Kasumi-1 (cell line): ENCODE results near the gene COX4I2.
"Not testable (repeated sequence)": the region's sequence is repeated elsewhere in the genome, so short reads cannot be mapped to it uniquely, and the experiment has no call there.

Source experiments
- DNase-seq, 2 experiments: peaks; one replicate each; lab custom pipeline; 2025; lab: John Stamatoyannopoulos, UW

The COX4I2 gene

DNA sequence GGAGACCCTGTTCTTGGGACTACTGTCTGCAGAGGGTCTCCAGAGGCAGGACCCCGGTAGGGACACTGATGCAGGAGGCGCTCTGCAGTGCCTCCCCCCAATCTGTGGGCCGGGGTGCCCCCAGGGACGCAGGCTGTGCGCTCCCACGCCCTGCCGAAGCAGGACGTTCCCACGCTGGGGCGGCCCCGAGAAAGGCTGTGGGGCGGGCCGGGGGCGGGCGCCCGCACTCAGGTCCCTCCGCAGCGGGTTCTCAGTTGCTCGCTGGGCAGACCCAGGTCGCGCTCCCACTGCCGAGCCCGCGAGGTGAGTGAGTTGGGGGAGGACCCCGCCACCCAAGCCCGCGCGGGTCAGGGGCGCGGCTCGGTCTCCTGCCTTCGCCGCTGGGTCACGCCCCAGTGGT lies at the start of gene COX4I2:
Gene COX4I2, plus strand, starts transcription at position 253 of the 400 bp plus-strand sequence. CDS start 1,106 bp downstream, outside the sequence.
- DNase-seq = no peak

DNA sequence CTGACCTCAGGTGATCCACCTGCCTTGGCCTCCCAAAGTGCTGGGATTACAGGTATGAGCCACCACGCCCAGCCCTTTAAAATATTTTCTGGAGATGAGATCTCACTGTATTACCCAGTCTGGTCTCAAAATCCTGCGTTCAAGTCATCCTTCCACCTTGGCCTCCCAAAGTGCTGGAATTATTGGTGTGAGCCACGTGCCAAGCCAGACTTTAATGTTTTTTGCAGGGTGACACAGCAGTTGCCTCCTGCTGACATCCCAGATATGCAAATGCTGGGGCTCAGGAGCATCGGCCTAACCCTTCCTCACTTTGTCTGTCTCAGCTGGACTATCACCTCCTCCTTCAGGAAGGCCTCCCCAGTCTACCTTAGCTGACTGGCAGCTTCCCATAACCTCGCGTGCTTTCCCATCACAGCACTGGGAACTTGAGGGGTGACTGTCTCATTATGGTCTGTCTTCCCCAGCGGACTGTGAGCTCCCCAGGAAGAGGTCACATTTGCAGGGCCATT lies 46.9 kb upstream of the COX4I2 start:
- DNase-seq = no peak

DNA sequence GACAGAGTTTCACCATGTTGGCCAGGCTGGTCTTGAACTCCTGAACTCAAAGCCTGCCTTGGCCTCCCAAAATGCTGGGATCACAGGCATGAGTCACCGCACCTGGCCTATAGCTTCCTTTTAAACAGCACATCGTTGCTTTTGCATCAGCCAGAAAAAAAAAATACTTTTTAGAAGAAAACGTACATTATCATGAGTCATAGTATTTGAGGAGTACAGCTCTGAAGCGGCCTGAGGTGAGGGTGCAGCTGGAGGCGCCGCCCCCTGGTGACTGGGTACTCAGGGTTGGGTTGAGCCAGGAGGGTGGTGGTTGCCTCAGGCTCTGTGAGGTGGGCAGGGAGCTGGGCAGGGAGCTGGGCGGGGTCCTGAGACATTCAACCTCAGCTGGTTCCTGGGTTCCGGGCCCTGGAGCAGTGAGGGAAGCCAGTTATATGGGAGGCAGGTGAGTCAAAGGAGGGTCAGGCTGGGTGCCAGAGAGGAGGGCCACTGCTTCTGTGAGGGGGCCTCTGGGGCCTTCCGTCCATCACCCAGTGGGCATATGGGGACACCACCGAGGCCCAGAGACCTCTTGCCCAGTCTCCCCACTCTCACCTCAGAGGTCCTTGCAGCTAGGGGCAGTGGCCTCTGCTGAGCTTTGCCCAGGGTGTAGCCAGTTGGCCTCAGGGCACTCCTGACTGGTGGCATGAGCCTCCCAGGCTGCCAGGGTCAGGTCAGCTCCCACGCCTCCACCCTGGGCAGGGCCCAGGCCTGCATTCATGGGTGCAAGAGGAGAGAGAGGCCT lies 44.3 kb upstream of the COX4I2 start:
- DNase-seq = no peak

DNA sequence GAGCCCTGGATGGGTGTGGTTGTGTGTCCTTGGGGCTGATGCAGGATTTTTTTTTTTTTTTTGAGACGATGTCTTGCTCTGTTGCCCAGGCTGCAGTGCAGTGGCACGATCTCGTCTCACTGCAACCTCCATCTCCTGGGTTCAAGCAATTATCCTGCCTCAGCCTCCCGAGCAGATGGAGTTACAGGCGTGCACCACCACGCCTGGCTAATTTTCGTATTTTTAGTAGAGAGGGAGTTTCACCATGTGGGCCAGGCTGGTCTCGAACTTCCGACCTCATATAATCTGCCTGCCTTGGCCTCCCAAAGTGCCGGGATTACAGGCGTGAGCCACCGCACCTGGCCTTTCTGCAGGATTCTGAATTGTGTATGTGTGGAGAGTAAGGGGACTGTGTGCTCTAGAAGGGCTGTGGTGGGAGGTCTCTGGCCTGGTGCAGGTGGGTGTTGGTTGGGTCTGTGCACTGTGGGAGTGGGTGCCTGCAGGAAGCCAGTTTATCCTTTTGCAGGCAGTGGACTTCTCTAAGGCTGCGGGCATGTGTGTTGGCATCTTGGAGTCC lies 43.6 kb upstream of the COX4I2 start:
- no peak for DNase-seq

DNA sequence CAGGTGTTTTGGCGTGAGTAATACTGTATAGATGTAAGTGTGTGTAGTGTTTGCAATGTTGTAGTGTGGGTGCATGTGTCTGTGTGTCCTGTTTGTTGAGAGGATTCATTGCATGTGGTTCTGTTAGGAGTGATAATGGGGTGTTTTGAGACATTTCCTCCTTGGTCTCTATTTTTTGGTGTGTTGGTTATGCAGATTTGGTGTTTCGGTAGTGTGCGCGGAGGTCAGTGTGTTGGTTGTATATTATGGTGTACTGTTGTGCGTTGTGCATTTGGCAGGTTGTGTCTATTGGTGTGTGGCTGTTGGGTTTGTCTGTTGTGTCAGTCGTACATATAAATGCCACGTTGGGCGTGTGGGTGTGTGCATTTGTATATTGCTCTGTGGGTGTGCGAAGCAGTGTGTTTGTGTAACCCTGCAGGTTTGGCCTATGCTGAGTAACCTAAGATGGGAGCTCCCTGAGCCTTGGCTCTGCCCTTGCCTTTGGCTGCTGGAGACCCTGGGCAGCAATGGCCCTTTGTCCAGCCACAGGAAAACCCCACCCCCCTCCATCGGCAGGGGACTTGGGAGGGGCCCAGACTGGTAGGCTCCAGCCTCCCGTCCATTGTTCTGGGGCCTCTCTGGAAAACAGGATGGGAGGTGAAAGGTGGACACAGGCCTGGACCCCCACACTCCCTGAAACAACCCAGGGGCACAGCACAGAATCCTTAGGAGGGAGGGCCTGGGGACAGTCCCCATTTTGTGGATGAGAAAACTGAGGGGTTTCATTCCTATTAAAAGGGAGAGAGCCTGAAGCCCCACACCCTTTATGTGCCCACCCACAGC lies 42.9 kb upstream of the COX4I2 start:
- no peak for DNase-seq

DNA sequence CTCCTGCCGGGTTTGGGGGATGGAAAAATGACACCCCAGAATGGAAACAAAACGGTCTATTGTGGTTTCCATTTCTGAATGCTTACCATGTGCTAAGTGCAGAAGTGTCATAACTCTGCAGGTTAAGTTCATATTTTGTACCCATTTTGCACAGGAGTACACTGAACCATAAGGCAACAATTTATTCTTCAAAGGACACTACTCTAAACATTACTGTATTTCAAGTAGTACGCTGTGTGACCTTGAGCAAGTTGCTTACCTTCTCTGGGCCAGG lies 42.4 kb upstream of the COX4I2 start:
- no peak for DNase-seq

DNA sequence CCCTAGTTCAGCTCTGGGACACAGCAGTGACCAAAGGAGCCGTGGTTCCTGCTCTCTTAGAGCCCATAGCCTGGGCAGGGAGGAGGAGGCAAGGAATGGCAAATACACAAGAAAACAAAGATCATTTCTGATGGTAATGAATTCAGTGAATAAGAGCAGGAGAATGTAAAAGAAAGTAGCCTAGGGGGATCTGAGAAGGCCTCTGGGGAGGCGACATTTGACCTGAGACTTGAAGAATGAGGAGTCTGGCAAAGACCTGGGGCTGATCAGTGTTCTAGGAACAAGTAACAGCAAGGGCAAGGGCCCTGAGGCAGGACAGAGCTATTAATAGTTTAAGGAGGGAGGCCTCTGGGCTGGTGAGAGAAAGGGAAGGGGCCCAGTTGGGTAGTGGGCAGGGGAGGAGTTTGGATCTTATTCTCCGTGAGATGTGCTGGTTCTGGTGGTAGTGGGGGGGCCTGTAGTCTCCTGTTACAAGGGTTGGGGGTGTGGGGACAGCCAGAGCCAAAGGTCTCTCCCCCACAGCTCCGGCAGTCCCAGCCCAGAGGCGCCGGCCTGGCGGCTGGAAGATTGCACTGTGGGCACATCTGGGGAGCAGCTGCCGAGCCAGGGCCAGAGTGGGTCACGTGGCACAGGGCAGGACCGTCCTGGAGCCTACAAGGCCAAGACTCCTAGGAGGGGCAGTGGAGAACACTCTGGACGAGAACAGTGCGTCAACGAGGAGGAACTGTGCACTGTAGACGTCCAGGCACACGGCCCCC lies 41.9 kb upstream of the COX4I2 start:
- no peak for DNase-seq

DNA sequence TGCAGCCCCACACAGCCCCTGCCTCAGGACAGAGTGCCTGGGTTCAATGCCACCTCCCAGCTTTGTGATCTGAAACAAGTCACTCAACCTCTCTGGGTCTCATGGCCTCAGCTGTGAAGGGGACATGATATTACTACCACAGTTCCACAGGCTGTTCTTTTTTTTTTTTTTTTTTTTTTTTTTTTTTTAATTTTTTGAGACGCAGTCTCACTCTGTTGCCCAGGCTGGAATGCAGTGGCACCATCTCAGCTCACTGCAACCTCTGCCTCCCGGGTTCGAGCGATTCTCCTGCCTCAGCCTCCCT lies 41.3 kb upstream of the COX4I2 start:
- DNase-seq = not testable (repeated sequence)

DNA sequence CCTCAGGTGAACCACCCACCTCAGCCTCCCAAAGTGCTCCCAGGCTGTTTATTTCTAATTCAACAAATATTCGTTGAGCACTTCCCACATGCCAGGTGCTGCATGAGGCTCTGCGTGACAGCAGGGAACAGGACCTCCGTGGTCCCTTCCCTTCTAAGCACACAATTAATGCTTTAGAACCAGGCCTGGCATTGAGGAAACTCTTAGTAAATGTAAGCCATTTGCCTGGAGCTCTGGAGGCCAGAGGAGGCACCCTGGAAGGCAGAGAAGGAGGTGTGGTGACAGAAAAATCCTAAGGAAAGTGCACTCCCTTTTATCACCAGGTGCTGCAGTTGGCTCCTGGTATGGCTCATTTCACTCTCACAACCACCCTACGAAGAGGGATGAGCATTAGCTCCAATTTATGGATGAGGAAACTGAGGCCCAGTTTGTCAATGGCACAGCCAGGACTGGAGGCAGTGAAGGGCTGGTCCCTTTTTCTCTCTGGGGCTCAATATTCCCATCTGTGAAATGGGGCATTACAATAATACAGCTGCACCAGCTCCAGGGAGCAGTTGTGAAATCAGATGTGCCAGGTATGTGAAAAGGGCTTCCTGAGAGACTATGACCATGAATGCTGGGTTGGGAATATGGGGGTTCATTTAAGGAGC lies 40.8 kb upstream of the COX4I2 start:
- DNase-seq = no peak

DNA sequence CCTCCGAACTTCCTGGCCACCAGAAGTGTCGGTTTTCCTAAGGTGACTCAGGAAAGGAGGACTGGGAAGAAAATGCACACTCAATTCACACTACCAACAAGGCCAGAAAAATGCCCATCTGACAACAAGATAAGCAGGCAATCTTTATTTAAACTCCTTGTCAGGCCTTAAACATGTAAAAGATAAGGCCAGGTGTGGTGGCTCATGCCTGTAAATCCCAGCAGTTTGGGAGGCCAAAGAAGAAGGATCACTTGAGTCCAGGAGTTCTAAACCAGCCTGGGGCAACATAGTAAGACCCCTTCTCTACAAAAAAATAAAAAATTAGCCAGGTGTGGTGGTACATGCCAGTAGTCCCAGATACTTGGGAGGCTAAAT lies 40.2 kb upstream of the COX4I2 start:
- no peak for DNase-seq

DNA sequence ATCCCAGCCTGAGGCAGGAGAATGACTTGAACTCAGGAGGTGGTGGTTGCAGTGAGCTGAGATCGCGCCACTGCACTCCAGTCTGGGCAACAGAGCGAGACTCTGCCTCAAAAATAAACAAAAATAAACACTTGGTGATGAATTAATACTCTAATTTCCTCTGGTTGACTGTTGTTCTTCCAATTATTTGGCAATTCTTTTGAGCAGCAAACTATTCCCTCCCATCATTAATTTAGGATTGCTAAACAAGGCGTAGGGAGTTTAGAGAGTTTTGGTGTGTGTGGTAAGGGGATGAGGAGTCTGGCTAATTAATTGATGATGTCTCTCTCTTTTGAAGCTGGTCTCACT lies 35.3 kb upstream of the COX4I2 start:
- no peak for DNase-seq

DNA sequence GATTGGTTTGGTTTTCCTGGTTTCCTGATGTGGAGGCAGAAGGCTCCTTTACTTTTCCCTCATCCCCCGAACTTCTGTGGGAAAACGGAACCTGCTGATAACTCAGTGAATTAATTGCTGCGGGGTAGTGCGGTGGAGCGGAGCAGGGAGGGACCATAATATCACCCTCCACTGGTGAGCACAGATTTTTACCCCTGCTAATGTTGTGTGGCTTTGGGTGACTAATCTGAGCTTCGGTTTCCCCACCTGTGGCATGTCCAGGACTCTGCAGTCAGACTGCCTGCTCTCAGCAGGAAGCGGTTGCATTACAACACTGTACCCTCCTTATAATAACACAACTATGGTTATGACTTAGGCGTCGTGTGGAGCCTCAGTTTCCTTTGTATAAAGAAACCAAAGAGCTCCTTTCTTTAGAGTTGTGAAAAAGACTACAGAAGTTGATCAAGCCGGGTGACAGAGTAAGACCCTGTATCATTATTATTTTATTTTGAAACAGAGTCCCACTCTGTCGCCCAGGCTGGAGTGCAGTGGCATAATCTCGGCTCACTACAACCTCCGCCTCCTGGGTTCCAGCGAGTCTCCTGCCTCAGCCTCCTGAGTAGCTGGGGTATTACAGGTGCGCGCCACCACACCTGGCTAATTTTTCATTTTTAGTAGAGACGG lies 34.8 kb upstream of the COX4I2 start:
- DNase-seq = peak; percentile 29 to 47

DNA sequence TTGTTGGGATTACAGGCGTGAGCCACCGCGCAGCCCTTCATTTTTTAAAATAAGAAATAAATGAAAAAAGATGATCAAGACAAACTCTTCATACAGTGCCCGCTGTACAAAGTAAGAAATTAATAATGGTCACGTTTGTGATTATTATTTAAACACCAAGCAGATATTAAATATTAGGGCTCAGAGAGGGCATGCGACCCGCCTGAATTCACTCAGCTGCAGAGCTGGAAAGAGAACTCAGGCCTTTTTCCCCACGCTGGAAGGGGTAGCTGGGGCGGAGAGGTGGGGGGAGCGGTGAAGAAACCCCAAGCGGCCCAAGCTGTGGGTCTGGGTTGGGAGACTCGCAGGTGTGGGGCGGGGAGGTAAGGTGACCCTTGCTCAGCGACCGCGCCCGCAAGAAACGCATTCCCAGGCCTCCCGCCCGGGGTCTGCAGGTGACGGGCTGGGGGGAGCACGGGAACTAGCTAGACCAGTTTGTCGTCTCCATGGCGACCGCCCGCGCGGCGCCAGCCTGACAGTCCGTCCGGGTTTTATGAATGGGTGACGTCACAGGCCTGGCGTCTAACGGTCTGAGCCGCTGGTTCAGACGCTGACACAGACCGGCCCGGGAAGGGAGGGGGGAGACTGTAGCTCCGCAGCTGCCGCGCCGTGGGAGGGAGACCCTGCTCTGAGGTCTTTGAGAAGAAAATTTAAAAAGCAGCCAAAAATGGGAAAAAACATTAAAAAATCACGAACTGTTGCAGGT lies 33.7 kb upstream of the COX4I2 start:
- DNase-seq = peak; percentile 73 to 81

DNA sequence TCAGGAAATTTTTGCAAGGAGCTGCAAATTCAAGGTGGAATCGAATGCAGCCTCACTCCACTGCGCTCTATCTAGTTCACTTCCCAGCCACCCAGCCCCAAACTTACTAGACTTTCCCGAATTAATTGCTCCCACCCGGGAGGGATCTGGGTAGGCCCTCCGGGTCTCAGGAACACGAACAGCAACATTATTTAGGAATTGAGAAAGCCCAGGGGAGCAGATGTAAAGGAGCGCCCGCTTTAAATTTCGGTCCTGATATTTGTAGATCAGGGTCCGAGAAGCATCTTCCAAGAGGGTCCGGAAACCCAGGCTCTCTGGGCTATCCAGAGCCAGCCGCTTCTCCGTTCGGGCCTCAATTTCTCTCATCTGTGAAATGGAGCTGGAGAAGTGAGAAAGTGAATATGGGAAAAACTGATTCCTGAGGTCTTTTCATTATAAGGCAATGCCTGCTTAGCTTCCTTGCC lies 33.1 kb upstream of the COX4I2 start:
- DNase-seq = no peak

DNA sequence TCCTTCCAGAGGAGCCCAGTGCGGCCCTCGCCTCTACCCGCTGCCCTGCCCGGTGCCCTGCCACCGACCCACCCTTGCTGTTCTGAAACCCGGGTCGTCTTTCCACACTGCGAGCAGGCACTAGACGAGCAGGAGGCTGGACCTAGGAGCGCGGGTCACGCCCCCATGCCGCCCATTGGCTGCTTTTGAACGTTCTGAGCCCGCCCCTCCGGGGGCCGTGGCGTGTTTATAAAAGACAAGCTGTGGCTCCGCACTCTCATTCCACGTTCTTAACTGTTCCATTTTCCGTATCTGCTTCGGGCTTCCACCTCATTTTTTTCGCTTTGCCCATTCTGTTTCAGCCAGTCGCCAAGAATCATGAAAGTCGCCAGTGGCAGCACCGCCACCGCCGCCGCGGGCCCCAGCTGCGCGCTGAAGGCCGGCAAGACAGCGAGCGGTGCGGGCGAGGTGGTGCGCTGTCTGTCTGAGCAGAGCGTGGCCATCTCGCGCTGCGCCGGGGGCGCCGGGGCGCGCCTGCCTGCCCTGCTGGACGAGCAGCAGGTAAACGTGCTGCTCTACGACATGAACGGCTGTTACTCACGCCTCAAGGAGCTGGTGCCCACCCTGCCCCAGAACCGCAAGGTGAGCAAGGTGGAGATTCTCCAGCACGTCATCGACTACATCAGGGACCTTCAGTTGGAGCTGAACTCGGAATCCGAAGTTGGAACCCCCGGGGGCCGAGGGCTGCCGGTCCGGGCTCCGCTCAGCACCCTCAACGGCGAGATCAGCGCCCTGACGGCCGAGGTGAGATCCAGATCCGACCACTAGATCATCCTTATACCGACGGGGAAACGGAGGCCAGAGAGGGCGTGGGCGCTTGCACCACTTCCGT lies 32.4 kb upstream of the COX4I2 start, which contains the start of gene ID1:
Gene ID1, plus strand, starts transcription at position 259 of the 871 bp plus-strand sequence. Its CDS starts 99 bp downstream, at position 358.
- DNase-seq = peak; percentile 92 to 93

DNA sequence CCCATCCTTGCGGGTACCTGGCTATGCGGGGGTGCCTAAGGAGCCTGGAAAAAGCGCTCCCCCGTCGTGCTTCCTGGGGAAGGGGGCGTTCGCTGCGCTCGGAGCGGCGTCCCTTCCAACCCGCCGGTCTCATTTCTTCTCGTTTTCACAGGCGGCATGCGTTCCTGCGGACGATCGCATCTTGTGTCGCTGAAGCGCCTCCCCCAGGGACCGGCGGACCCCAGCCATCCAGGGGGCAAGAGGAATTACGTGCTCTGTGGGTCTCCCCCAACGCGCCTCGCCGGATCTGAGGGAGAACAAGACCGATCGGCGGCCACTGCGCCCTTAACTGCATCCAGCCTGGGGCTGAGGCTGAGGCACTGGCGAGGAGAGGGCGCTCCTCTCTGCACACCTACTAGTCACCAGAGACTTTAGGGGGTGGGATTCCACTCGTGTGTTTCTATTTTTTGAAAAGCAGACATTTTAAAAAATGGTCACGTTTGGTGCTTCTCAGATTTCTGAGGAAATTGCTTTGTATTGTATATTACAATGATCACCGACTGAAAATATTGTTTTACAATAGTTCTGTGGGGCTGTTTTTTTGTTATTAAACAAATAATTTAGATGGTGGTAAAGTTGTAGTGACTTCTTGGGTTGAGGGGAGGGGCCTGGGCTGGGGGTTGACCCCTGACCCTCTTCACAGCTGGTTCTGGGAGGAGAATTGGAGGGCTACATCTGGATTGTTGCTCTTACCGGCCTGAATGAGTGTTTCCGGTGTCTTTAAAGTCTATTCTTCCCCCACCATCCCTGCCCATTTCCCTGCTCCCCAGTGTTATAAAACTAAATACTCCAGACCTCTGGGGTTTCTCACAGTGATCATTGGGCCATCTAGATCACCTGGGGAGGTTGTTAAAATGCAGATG lies 31.6 kb upstream of the COX4I2 start:
- peak; percentile 36 to 51 for DNase-seq

DNA sequence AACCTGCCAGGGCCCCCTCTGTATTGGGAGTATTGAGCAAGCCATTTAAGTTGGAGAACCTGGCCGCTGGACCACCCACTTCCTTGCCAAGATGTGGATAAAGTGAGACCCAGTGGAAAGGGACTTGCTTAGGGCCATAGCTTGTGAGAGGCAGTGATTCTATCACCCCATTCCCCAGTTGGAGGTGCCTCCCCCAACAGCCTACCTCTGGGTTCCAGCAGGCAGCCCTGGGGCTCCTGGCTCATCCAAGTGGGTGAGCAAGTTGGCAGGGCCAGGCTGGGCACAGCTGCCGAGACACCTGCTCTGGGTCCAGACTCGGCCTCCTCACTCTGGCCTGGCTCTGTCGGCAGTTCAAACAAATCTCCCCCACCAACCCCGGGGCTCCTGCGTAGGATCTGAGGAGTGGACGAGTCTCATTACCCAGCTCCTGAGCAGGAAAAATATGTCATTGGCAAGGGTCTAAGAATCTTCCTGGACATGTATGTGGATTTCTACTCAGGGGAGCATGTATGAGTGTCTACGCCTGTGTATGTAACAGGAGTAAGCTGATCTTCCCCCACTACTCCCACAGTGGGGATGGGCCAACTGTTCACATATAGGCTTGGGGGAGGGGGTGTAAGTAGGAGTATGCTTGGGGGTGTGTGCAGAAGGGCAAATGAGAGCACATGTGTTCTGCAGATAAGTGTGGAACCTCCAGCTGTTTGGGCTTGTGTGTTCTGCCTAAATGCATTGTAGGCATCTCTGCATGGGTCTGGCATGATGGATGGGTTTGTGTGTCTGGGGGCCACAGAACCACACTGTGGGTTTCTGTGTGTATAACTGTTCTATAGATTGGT lies 30.7 kb upstream of the COX4I2 start:
- DNase-seq = peak; percentile 50 to 57
